ENCODE results near the gene IRS4. TPM values are rescaled to one million over a fixed set of nuclear protein-coding genes. Genes with fewer than 3 reads are reported as not detected.

IRS4 gene
- total and polyA plus RNA-seq, 2 of the 8 experiments (the other 6 are each of a cell fraction or from before 2014, with no cell fraction given): 3.8 to 14.1 TPM

DNA sequence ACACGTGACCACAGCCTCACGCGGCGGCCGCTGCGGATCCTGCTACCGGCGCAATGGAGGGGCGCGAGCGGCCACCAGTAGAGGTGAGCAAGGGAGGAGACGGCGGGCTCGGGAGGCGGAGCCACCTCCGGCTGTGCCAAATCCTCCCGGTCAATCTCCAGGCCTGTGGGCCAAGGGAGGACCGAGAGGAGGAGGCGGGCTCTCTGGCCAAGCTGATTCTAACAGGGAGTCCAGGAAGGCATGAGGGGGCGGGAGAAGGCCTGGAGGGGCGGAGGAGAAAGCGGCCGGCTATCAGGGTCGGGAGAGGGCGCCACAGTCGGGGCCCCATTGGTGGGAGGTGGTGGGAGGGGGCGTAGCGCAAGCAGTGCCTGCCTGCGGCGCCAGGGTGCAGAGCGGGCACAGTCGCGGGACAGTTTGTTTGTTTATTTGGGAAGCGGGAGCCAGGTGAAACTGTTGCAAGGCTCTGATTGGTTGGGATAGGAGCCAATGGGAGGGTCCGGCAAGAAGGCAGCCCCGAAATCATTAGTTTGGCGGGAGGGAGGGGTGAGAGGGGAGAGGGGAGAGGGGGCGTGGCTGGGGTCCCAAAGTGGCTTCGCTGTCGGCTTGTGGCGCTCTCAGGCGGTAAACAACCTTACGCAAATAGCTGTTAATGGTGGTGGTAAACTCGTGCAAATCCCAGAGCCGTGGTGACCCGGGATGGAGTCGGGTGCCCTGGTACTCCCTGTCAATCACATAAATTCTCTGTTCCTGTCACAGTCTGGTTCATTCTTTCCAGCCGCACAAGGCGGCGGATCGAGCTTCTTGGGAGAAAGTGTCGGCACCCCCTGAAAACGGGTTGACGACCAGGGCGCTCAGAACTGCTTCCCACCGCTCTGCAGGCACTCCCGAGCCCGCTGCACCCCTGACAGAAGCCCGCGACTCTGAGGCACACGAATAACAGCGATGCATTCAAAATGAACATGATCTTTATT is at the start of gene IRS4 (continued):
- TF ChIP-seq MAFK (IDR thresholded peaks at IDR 0.05; ENCODE audit: low read depth, low read length) (no peak), SUZ12 (IDR thresholded peaks at IDR 0.05; ENCODE audit: low read length) (no peak), TAF1 (IDR thresholded peaks at IDR 0.05; ENCODE audit: low read depth, low read length) (peak; percentile 57), CBX8 (IDR thresholded peaks at IDR 0.05; ENCODE audit: borderline replicate concordance, low read depth, low read length) (no peak), BRCA1 (IDR thresholded peaks at IDR 0.05; ENCODE audit: low read depth, low read length) (no peak), SIRT6 (IDR thresholded peaks at IDR 0.05; ENCODE audit: low read length) (no peak), RNF2 (IDR thresholded peaks at IDR 0.05; ENCODE audit: borderline replicate concordance, low read depth, low read length, missing control alignments, poor library complexity, severe bottlenecking) (no peak), SIN3A (conservative IDR thresholded peaks at IDR 0.05 in 1 of 2, IDR thresholded peaks at IDR 0.05 in 1 of 2; ENCODE audit: low read depth in 1 of 2, low read length in 2 of 2) (0 out of 4 replicates have a peak, but pooled peaks of 1 of the 2 experiments have one; percentile 25), HDAC6 (IDR thresholded peaks at IDR 0.05; ENCODE audit: low read depth, low read length) (no peak), EP300 (IDR thresholded peaks at IDR 0.05; ENCODE audit: borderline replicate concordance in 1 of 2, low read depth in 2 of 2, low read length in 2 of 2) (peak in 1 of 2 experiments; percentile 2; a peak in 1 of 3 replicates), NANOG (IDR thresholded peaks at IDR 0.05; ENCODE audit: insufficient read depth, low read depth, low read length, poor library complexity, severe bottlenecking) (no peak), BCL11A (IDR thresholded peaks at IDR 0.05; ENCODE audit: low read depth in 2 of 2, low read length in 2 of 2) (no peak), CTBP2 (IDR thresholded peaks at IDR 0.05; ENCODE audit: borderline replicate concordance, insufficient read depth, insufficient read length, low read length) (no peak), ZNF274 (IDR thresholded peaks at IDR 0.05; ENCODE audit: borderline replicate concordance, extremely low read depth, low read length) (no peak), KDM1A (IDR thresholded peaks at IDR 0.05; ENCODE audit: borderline replicate concordance, low read length) (no peak)
- TF ChIP-seq, protein P1, sequence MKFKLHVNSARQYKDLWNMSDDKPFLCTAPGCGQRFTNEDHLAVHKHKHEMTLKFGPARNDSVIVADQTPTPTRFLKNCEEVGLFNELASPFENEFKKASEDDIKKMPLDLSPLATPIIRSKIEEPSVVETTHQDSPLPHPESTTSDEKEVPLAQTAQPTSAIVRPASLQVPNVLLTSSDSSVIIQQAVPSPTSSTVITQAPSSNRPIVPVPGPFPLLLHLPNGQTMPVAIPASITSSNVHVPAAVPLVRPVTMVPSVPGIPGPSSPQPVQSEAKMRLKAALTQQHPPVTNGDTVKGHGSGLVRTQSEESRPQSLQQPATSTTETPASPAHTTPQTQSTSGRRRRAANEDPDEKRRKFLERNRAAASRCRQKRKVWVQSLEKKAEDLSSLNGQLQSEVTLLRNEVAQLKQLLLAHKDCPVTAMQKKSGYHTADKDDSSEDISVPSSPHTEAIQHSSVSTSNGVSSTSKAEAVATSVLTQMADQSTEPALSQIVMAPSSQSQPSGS (IDR thresholded peaks at IDR 0.05; ENCODE audit: low read length): no peak
- TF ChIP-seq, protein P2, sequence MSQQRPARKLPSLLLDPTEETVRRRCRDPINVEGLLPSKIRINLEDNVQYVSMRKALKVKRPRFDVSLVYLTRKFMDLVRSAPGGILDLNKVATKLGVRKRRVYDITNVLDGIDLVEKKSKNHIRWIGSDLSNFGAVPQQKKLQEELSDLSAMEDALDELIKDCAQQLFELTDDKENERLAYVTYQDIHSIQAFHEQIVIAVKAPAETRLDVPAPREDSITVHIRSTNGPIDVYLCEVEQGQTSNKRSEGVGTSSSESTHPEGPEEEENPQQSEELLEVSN (IDR thresholded peaks at IDR 0.05): 0 out of 2 replicates have a peak, but pooled peaks have one; percentile 38

Data from H1 (cell line).